AG04449 (cell line): ENCODE results near the gene ATP6V0E2.
A peak's percentile ranks its signal among the peaks of the same experiment; 100 is the strongest.

ENCODE experiments used
- CTCF ChIA-PET: fragments of 350-600 bp; formaldehyde crosslinking; extraction: SDS; loops from one replicate; lab custom pipeline; 2021; ENCODE audit warnings: antibody characterized with exemption; lab: Yijun Ruan, JAX
- POLR2A ChIA-PET: fragments of 400-600, 350-600 bp; formaldehyde crosslinking; extraction: SDS; loops from one replicate; lab custom pipeline; 2020; ENCODE audit warnings: antibody characterized with exemption, inconsistent platforms; lab: Yijun Ruan, JAX
- DNase-seq: peaks from one replicate; pipeline ENCODE4 v3.0.0-alpha.2; 2010; ENCODE audit warnings: low read depth, low spot score
- H3K4me3 ChIP-seq: 2 replicates; pipeline ENCODE4 v1.5.1; 2011; ENCODE audit warnings: low read depth, mild to moderate bottlenecking, control low read depth, low read length
- TF ChIP-seq, protein P1 (sequence below): IDR thresholded peaks from one replicate; pipeline ENCODE4 v1.5.1; 2011; ENCODE audit warnings: mild to moderate bottlenecking, moderate library complexity, low read length, control low read depth, inconsistent platforms; ENCODE audit not compliant: insufficient read depth; ENCODE audit errors: missing control alignments

The ATP6V0E2 gene

DNA sequence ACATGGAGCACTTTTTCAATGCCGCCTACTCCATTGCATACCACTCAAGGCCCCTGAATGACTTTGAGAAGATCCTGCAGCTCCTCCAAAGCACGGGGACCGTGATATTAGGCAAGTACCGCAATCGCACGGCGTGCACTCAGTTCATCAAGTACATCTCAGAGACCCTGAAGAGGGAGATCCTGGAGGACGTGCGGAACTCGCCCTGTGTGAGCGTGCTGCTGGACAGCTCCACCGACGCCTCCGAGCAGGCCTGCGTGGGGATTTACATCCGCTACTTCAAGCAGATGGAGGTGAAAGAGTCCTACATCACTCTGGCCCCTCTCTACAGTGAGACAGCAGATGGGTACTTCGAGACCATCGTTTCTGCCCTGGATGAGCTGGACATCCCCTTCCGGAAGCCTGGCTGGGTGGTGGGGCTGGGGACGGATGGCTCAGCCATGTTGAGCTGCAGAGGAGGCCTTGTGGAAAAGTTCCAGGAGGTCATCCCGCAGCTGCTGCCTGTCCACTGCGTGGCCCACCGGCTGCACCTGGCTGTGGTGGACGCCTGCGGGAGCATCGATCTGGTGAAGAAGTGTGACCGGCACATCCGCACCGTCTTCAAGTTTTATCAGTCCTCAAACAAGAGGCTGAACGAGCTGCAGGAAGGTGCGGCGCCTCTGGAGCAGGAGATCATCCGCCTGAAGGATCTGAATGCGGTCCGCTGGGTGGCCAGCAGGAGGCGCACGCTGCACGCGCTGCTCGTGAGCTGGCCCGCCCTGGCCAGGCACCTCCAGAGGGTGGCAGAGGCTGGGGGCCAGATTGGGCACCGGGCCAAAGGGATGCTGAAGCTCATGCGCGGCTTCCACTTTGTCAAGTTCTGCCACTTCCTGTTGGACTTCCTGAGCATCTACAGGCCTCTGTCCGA lies 12.7 kb upstream of the ATP6V0E2 start:
- no peak overlapping the region for H3K4me3 ChIP-seq
- TF ChIP-seq, protein P1, sequence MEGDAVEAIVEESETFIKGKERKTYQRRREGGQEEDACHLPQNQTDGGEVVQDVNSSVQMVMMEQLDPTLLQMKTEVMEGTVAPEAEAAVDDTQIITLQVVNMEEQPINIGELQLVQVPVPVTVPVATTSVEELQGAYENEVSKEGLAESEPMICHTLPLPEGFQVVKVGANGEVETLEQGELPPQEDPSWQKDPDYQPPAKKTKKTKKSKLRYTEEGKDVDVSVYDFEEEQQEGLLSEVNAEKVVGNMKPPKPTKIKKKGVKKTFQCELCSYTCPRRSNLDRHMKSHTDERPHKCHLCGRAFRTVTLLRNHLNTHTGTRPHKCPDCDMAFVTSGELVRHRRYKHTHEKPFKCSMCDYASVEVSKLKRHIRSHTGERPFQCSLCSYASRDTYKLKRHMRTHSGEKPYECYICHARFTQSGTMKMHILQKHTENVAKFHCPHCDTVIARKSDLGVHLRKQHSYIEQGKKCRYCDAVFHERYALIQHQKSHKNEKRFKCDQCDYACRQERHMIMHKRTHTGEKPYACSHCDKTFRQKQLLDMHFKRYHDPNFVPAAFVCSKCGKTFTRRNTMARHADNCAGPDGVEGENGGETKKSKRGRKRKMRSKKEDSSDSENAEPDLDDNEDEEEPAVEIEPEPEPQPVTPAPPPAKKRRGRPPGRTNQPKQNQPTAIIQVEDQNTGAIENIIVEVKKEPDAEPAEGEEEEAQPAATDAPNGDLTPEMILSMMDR = peak; percentile 21
- ChIA-PET POLR2A (no interaction called here), CTCF (interaction anchor here (1.5 kb wide), 1 partner anchor 22 kb away, joined by 7 read pairs; the partner anchor contains the start of gene ZNF862)
- no peak for DNase-seq

- POLR2A ChIA-PET = no interaction called here
- TF ChIP-seq, protein P1 = no peak
- H3K4me3 ChIP-seq = no peak overlapping the region
- CTCF ChIA-PET = interaction anchor here (1.5 kb wide), 1 partner anchor 23 kb away, joined by 7 read pairs; the partner anchor contains the start of gene ZNF862
- no peak for DNase-seq
Observed at GRCh38 chr7:149861728-149862045, 12.1 kb upstream of the ATP6V0E2 start.

DNA sequence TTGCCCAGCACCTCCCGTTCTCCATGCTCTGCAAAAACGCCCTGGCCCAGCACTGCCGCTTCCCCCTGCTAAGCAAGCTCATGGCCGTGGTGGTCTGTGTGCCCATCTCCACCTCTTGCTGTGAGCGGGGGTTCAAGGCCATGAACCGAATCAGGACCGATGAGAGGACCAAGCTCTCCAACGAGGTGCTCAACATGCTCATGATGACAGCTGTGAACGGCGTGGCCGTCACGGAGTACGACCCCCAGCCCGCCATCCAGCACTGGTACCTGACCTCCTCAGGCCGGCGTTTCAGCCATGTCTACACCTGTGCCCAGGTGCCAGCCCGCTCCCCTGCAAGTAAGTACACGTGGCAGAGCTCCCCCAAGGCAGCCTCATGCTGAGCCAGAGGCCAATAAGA lies 11.6 kb upstream of the ATP6V0E2 start:
- no peak overlapping the region for H3K4me3 ChIP-seq
- no peak for DNase-seq
- ChIA-PET POLR2A (no interaction called here), CTCF (no interaction called here)
- TF ChIP-seq, protein P1 = no peak

DNA sequence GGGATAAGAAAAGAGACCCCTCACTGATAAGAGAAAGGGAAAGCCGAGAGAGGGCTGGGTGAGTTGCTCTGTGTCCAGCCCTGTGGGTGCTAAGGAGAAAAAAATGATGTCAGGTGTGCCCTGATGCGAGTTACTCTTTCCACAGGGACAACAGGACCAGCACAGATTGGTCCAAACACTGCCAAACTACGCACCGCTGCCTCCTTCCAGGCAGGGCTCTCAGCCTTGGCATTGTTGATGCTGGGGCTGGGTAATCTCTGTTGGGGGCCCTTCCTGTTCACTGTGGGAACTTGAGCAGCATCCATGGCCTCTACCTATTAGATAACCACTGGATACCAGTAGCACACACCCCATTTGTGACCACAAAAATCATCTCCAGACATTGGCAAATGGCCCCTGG lies 10.3 kb upstream of the ATP6V0E2 start:
- ChIA-PET CTCF (no interaction called here), POLR2A (no interaction called here)
- H3K4me3 ChIP-seq = no peak overlapping the region
- TF ChIP-seq, protein P1 = no peak
- no peak for DNase-seq

- POLR2A ChIA-PET = no interaction called here
- H3K4me3 ChIP-seq = no peak overlapping the region
- no peak for DNase-seq
- TF ChIP-seq, protein P1 = no peak
- CTCF ChIA-PET = no interaction called here
Observed at GRCh38 chr7:149864023-149864422, 9.7 kb upstream of the ATP6V0E2 start.

GRCh38 chr7:149864751-149865150 lies 9.0 kb upstream of the ATP6V0E2 start:
- TF ChIP-seq, protein P1 = no peak
- DNase-seq = no peak
- no peak overlapping the region for H3K4me3 ChIP-seq
- ChIA-PET POLR2A (no interaction called here), CTCF (interaction anchor here (1.3 to 1.4 kb wide), 2 partner anchors 10 to 57 kb away, joined by 4 read pairs; no protein-coding TSS in a partner anchor)
